Superior temporal gyrus (tissue), 1 donor: ENCODE data around the gene CENPP.
"Not testable (repeated sequence)": the region's sequence is repeated elsewhere in the genome, so short reads cannot be mapped to it uniquely, and the experiment has no call there.

Source experiments
- DNase-seq: peaks from one replicate; pipeline ENCODE4 v3.0.0-alpha.2; 2016; ENCODE audit errors: extremely low spot score

Gene CENPP

DNA sequence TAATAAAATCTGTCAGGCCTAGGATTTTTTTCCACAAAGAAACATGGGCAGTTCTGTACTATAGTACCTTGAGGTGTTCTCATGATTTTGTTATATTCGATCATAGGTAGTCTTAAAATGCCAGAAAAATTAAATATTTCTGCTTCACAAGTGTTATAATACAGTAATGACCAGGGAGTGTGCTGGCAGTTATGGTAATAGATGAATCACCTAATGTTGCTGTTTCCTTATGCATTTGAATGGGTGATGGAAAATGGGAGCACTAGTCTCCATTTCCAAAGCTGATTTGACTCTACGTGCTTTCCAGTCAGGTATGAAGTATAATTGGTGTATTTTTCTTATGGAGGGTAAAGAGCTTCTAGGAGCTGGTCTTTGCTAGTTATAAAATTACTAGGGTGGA, 54.9 kb downstream of the CENPP start:
- no peak for DNase-seq

DNA sequence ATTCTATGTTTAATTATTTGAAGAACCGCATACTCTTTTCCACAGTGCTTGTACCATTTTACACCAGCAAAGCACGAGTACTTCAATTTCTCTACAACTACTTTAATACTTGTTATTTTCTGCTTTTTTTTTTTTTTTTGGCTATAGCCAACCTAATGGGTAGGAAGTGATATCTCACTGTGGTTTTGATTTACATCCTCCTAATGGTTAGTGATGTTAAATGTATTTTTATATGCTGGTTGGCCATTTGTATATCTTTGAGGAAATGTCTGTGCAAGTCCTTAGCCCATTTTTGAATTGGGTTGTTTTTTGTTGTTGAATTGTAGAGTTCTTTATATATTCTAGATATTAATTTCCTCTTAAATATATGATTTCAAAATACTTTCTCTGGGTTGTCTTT, 56.0 kb downstream of the CENPP start:
- DNase-seq, result no peak

DNA sequence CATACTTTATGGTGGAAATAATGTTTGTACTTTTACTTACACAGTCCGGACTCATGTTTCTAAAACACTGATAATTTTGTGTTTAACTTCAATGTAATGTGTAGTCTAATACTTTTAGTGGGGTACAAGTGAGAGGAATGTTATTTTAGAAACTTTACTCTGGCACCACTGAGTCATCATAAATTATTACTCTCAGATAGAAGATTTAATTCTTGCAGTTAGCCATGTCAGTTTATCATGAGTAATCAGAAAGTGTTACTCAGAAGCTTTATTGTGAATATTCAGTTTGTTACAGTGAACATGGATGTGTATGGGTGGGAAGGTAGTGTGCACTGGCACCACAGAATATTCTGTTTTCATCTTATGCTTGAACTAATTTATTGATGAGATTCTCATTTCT, 58.6 kb downstream of the CENPP start:
- no peak for DNase-seq

DNA sequence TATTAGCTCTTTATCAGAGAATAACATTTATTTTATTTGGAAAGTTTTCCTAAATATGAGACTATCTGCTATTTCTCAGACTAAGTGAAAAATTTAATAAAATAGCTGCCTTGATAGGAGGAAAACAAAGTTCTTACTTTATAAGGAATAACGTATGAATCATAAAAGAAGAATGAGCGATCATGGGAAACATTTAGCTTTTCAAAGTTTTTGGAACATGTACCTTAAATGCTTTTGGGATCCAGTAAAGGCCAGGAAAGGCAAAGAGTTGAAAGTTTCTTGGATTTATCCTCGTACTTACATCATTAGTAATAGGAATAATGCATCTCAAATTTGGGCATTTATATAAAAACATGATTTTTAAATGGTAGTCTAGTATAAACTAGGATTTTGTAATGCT, 59.2 kb downstream of the CENPP start:
- no peak for DNase-seq

DNA sequence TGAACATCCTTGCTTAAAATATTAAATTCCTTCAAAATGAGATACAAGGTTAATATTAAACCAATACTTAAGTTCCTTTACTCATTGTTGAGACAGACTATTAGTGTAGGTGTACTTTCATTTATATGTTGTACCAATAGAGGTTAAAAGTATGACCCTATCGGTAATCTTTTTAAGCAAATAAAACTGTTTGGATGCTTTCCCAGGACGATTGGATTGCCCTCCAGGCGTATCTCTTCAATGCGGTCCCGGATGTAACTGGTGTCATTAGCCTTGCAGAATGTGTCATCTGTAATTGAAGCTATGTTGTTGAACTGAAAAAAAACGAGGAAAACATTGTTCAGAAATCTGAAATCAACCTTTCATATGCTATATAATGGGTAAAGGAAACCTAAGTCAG, 59.7 kb downstream of the CENPP start:
- no peak for DNase-seq

DNA sequence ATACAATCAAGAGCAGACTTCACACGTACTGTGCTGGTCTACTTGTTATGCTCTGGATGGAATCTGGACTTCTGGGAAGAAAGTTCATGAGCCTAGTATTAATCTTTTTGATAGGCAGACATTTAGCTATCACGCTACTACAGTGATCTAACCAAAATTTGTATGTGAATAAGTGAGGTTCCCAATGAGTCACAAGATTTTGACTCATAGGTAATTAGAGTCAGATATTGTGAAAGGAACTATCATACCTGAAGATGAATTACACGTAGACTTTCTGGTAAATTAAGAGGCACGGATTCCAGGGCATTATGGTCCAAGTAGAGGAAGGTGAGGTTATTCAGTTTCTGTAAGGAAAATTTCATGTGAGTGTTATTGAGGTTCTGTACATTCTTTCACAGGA, 60.2 kb downstream of the CENPP start:
- no peak for DNase-seq

DNA sequence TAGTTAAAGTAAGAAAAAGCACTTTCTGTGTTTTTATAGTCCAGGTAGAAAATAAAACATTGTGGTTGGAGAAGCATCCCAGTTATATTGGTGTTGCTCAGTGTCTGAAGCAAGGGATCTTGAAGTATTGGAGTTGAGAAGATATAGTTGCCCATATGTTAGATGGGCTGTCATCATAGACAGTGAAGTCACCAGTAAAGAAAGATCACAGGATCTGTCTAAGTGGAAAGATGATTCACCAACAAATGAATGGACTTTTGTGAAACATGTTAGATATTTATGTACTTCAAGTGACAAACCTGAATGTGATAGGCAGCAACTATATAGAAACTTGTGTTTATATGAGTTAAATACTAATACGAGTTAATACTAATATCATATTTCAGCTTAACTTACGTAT, 66.9 kb downstream of the CENPP start:
- no peak for DNase-seq

DNA sequence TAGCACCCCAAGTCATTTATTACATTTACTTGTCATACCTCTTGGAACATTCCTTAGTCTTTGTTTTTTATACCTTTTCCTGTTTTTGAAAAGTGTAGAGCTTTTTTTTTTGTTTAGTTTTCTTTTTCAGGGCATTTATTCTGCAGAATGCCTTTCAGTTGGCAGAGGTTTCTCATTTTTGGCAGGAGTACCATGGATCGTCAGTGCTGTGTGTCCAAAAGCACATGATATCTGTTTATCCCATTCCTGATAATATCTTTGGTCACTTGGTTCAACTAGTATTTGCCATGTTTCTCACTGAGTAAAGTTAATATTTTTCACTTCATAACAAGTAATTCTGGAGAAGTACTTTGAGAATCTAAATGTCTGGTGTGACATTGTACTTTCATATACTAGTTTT, 67.9 kb downstream of the CENPP start:
- DNase-seq, result no peak

DNA sequence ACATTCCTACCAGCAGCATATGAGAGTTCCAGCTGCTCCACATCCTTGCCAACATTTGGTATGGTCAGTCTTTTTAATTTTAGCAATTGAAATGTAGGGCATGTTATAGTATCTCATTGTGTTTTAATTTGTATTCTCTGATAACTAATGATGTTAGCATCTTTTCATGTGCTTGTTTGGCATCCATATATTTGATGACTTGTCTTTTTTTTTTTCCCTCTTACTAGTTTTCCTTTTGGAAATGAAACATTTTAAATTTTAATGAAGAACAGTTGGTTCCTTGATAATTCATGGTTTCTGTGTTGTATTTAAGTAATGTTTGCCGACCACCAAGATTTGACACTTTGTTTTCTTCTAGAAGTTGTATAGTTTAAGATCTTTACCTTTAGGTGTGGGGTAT, 69.9 kb downstream of the CENPP start:
- no peak for DNase-seq

DNA sequence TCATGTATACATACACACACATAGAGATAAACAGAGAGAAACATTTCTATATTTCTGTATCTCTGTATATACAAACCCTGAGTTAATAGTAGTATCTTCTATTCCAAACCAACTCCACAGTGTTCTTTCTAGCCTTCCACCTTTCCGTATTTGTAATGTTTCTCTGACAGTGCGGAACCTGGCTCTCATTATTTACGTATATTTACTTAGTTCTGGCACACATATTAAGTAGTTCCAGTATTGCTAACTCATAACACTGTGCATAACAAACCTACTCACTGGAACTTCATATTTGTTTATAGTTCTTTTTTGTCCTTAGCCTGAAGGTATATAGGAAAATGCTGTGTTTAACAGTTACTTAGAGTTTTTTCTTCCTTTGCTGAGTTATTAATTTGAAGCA, 72.1 kb downstream of the CENPP start:
- no peak for DNase-seq

DNA sequence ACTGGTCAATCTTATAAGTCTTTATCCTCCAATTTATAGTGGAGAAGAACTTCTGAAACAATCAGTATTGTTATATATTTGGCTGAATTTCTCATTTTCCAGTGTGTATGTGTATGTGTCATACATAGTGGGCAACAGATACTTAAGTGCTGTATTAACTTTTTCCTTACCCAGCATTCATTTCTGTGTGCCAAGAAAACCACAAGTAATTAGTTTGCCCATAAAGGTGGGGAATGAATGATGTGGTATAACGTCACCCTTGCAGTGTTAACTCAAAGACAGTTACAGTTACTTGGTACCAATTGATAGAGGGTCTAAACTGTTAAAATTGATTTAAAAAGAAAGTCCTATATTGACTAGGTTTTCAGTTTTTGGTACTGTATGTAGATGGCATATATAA, 76.6 kb downstream of the CENPP start:
- DNase-seq, result no peak

DNA sequence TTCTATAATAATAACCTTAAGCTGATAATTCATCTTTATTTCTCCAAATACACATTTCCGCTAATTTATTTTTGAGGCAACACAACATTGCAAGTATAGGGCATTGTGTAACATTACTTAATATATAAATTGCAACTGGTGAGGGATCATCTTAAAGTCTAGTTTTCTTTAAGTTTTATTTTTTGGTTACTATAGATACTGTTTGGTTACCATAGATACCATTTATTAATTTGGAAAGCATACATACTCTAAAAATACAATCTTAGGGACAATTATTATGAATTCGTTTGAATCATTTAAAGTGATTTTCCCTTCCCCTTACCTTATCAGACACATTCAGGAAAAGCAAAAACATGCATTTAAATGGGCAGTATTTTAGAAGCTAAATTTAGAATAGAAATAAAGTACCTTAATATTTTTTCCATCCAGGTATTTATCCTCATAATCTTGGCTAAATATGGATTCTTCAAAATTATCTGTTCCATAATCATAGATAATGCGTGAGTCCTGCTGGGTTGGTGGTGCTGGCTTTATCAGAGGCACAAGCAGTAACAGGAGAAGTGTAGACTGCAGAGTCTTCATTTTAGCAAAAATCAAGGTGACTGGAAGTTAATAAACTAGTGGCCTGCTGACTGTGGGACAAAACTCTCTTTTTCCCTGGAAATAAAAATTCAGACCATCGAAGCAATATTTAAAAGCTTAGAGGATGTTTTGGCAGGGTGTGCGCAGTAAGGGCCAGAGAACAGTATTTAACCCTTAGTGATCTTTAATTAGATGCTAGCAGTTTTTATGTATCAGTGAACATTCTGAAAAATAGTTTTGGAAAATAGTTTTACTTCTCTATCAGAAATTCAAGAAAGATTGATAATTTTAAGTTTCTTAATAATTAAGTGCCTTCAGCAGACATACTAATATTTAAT, 77.3 kb downstream of the CENPP start:
- no peak for DNase-seq

DNA sequence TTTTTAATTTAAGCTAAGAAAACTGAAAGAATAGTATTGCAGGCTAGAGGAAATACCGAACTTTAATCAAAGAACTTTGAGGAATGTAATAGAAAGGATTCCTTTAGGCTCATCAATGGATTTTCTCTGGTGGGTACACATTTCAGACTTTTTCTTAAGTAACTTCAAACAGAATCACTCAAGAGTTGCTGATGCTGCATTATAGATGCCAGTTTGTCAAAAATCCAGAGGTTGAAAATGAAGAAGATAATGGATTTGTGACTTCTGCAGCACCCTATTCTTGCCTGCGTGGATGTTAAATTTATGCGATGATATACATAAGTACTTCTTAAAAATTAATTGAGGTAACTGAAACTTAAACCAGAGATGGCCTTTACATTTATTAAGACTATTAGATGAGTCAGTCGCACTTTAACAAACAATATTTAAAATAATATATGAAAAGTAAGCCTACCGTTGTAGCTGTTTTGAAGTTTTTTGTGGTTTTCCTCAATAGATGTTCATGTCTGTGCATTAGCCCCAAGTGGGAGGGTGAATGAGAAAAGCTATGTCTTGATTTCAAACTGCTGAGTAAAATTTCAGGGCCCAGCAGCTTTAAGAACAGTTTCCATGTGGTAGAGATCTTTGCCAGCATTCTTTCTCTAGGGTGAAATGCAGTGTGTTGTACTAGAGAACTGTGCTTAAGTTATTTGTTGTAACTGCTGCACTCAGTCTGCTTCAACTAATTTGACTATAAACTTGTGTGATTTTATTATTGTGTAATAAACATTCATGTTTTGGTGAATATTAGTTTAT, 78.5 kb downstream of the CENPP start, which contains the start of gene OGN:
OGN (minus strand) TSS at position 537 of the 795 bp plus-strand sequence. CDS start 1,171 bp downstream, outside the sequence.
- DNase-seq, result no peak

DNA sequence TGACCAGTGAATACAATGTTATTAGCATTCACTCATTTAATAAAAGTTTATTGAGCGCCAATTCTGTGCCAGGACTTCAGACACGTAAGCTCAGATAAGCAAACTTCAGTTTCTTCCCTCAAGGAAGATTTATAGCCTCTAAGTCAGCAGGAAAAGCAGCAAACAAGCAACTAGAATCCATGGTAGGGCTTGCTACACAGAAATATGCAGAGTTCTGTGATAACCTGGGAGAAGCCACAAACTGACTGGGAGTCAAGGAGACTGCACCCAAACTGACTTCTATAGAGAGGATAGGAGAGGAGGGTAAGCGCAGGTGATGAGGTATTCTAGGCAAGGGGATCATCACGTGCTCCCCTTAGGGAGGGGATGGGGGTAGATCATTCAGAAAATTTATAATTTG, 80.1 kb downstream of the CENPP start:
- DNase-seq, result no peak

DNA sequence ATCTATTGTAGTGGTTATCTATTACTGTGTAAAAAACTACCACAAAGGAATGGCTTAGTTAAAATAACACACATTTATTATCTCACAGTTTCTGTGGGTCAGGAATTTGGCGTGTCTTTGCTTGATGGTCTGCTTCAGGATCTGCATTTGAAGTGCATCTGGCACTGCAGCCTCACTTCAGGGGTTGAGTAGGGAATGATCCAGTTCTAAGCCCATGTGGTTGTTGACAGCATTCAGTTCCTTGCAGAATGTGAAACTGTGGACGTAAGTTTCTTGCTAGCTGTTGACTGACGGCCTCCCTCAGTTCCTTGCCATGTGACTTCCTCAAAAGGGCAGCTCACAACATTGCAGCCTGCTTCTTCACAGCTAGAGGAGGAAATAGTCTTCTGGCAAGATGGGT, 80.7 kb downstream of the CENPP start:
- no peak for DNase-seq

DNA sequence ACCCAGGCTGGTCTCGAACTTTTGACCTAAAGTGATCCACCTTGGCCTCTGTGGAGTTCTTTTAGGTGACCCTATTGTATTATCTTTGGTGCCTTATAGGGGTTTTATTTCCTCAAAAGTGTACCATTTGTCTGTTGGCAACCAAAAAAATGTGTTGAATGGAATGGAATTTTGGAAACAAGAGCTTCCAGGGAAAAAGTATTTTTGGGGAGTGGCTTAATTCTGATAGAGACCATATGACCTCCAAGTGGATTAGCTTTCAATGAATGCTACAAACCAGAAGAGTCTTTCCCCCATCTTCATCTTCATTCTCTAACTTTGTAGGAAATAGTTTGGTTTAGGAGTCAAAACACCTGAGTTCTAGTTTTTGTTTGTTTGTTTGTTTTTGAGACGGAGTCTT, 82.1 kb downstream of the CENPP start:
- no peak for DNase-seq

DNA sequence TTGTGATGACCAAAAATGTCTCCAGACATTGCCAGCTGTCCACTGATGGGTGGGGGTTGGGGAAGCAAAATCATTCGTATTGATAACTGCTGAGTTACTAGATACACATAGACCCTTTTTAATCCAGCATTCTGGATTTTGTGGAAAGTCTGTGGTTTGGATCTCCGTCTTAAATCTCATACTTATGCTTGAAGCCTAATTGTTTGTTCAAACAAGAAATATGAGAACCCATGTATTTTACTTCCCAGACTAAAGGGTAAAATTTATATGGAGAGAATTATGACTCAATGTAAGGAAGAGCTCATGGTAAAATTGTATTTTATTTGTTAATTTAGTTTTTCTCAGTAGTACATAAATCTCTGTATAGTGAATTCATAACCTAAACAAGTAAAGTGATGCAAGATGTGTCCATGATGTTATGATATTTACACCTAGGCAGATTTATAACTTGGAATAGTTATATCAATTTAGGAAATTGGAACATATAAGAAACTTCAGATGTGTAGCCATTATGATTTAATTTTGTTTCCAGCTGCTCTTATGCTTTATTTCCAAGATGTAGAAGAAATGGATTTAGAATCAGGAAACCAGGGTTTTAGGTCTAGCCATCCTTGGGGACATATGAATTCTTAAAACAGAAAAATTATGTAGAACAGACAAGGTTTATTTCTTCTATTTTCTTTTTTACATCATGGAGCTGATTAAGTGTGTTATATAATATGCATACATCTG, 83.2 kb downstream of the CENPP start:
- no peak for DNase-seq

DNA sequence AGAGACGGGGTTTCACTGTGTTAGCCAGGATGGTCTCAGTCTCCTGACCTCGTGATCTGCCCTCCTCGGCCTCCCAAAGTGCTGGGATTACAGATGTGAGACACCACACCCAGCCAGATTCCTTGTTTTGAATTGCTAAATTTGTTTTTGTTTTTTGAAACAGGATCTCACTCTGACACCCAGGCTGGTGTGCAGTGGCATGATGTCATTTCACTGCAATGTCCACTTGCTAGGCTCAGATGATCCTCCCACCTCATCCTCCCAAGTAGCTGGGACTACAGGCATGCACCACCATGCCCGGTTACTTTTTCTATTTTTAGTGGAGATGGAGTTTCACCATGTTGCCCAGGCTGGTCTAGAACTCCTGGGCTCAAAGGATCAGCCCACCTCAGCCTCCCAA, 85.4 kb downstream of the CENPP start:
- not testable (repeated sequence) for DNase-seq

DNA sequence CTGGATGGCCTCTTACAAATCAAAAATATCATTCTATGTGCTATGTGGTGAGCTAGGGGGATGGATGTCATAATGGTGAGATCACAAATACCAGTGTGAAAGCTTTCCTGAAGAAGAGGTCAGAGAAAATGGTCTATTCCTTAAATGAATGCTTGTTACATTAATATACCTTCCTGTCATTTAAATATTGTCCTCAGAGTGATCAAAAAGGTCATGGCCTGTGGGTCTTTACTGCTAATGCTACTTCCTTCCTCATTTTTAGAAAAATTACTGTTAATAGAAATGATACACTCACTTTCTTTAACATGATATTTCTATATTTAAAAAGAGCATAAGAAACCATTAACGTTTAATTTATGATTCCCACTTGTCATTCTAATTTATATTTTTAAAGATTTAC, 88.8 kb downstream of the CENPP start:
- no peak for DNase-seq

DNA sequence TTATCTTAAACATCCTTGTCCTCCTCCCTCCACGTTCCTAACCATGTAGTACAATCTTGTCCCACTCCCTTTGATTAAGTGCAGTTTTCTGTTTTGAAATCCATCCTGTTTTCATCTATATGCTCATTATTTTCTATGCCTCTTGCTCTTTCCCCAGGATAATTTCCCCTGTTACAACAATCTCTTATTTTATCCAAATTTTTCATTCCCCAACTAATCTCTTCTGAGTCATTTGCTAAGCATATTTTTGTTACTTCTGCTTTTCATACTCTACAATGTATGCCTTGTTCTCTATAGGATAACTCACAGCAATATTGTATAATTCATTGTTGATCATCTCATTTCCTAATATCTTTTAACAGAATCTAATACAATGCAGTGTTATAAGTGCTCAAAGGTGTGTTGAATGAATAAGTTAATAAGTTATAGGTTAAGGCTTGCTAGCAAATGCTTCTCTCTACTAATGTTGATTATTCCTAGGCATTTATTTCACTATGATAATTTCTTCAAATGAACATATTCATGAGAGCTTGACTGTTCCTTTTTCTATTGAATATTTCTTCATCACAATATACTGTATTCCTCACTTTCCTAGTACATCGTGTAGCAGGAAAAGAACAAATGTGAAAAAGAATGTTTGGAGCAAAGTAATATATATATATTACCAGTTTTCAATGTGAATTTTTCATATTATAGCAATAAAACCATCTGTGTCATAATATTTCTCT, 97.0 kb downstream of the CENPP start:
- no peak for DNase-seq

DNA sequence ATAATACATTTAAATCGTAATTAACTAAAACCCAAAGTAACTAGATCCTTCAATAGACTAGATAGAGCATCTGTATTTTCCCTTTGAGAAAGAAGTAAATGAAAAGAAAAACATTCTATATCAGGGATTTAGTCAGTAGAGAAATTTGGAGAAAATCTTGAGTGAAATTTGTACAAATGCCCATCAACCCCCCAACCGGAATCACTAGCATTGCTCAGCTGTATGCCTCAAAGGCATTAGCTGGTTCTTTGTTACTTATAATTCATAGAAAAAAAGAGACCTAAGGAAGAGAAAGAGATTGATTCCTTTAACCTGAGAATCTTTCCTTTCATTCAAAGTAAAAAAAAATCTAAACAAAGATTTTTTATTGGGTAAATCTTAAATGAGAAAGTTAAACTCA, 97.9 kb downstream of the CENPP start:
- DNase-seq, result no peak

DNA sequence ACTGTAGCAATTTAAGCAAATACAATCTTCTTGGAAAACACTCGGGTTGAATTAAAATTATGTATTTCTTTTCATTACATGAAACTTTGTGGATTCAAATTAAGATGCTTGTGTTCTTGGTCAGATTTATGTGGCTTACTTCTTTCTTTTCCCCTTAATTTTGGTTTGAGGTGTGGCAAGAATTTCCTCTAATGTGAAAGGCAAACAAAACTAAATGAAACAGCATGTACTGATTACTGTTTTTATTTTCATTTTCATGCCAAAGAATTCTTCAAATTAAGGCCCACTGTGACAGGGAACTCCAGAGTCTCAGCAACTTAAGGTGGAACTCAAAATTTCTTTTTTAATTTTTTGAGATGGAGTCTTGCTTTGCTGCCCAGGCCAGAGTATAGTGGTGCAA, 98.6 kb downstream of the CENPP start, which contains the start of gene OMD:
OMD (minus strand) TSS at position 132 of the 400 bp plus-strand sequence. CDS start 6,913 bp downstream, outside the sequence.
- no peak for DNase-seq
